Activated naive CD8-positive, alpha-beta T cell treated with anti-CD3 and anti-CD28 coated beads, Interleukin-2, amount 50 U/mL, for 16 hours (primary cell): ENCODE data around the gene LTBP3.
A peak's percentile ranks its signal among the peaks of the same experiment; 100 is the strongest.

Source experiments
- DNase-seq: peaks from one replicate; pipeline ENCODE4 v3.0.0-alpha.2; 2020; ENCODE audit warnings: low read depth, low spot score

The LTBP3 gene

DNA sequence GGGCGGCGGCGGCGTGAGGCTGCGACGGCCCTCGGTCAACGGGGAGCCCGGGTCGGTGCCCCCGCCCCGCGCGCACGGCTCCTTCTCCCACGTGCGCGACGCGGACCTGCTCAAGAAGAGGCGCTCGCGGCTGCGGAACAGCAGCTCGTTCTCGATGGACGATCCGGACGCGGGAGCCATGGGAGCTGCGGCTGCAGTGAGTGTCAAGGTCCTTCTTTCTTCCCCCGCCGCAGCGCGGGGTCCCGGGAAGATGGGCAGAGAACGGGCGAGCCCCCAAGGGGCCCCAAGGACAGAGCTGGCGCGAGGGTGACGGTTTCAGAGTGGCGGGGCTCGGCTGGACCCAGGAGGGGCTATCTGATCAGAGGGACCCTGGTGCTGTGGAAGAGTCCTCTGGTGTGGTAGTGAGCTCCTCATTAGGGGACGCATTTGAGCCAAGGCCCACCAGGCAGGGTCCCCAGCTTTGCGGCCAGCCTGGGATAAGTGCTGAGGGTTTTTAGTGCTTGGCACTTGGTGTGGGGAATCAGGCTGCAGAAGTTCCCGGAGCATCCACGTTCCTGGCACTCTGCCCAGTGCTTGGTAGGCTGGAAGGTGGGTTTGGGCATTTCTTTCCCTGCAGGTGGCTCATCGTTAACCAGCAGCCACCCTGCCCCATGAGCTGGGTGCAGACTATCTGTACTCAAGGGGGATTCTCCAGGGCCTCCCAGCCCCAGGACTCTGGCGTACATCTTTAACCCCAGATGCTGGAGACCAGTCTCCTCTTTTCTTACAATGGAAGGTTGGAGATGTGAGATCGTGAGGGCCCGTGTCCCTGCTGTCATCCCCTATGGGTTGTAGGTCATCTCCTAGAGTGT is 27.5 kb upstream of the LTBP3 start:
- no peak for DNase-seq

DNA sequence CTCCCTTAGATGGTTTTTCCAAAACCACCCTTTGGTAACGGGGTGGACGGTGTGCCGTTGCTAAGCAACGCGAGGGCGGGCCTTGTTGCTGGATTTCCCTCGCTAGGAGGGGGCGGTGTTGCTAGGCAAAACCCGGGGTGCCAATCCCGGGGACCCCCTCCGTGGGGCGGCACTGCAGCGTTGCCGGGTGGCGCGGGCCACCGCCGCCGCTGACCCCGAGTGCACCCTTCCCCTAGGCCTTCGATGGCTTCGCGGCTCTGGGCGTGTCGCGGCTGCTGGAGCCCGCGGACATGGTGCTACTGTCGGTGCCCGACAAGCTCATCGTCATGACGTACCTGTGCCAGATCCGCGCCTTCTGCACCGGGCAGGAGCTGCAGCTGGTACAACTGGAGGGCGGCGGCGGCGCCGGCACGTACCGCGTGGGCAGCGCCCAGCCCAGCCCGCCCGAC is 26.6 kb upstream of the LTBP3 start:
- DNase-seq = no peak

DNA sequence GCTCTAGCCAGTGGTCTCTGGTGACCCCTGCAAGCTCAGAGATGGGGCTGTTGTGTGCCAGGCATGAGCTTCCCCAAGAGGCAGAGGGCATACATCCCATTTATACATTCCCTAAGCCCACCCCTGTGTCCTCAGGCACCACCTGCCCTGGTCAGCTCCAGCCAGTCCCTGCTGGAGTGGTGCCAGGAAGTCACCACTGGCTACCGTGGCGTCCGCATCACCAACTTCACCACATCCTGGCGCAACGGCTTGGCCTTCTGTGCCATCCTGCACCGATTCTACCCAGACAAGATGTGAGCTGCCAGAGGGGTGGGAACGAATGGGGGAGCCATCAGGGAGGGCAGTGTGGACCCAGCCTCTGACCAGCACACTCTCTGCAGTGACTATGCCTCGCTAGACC is 25.9 kb upstream of the LTBP3 start:
- no peak for DNase-seq

DNA sequence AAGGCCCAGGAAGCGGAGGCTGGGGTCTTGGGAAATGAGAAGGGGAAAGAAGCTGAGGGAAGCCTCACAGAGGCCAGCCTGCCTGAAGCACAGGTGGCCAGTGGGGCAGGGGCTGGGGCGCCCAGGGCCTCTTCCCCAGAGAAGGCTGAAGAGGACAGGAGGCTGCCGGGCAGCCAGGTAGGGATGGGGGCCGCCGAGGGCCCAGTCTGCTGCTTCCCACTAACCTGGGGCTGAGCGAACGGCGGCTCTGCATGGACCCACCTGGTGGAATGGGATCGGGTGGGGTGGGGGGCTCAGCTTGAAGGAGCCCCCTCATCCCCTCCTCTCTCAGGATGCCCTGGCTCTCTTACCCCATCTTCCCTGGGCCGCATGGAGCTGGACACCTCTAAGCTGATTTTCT is 25.4 kb upstream of the LTBP3 start:
- no peak for DNase-seq

DNA sequence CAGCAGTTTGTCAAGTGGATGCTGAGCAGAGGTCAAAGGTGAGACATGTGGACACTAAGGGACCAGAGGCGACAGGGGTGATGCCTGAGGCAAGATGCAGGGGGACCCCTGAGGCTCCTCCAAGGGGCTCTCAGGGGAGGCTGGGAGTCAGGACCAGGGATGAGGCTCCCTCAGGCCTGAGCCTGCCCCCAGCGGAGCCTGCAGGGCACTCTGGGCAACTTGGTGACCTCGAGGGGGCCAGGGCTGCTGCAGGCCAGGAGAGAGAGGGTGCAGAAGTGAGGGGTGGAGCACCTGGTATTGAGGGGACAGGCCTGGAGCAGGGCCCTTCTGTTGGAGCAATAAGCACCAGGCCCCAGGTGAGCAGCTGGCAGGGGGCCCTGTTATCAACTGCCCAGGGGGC is 23.8 kb upstream of the LTBP3 start:
- DNase-seq = no peak

DNA sequence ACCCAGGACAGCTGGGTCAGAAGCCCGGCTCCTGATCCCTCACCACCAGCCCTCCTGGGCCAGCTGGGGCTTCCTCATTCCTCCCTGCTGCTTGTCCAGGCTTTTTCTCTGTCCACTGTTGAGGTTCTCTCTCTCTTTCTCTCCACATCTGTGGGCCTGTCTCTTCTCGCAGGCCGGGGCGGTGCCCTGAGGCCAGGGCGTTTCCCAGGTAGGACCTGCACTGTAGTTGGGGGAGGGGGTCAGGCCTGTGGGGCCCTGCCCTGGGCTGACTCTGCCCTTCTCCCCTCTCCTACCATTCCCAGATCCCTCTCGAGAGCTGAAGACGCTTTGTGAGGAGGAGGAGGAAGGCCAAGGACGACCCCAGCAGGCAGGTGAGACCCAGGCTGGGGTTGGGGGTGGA is 22.6 kb upstream of the LTBP3 start:
- DNase-seq = no peak

DNA sequence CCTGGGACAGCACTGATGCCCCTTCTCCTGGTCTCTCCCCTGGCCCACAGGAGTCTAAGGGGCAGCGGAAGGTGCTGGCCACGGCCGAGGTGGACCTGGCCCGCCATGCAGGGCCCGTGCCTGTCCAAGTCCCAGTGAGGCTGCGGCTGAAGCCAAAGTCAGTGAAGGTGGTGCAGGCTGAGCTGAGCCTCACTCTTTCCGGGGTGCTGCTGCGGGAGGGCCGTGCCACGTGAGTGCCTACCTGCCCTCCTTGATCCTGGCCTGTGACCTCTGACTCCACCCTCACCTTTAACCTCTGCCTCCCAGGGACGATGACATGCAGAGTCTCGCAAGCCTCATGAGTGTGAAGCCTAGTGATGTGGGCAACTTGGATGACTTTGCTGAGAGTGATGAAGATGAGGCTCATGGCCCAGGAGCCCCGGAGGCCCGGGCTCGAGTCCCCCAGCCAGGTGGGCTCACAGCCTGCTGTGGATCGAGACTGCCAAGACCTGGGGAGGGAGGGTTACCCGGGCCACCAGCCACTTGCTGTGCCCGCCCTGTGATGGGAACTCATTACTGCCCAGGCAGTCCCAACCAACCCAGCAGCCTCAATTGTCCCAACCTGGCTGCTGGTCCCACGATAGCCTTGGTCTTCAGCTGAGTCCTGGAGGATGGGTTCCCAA is 22.0 kb upstream of the LTBP3 start:
- no peak for DNase-seq

DNA sequence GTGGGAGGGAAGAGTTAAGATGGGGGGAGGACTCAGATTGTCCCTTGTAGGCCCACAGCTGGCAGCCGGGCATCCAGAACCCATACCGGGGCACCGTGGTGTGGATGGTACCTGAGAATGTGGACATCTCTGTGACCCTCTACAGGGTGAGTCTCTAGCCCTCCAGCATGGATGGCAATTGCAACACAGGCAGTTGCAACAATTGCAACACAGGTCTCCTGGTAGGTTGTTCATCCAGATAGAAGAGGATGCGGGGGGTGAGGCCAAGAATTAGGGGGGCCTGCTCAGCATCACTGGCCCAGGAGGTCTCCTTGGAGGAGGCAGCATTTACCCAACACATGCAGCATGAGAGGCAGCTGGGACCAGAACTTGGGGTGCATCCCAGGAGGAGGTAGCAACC is 21.1 kb upstream of the LTBP3 start:
- DNase-seq = no peak

DNA sequence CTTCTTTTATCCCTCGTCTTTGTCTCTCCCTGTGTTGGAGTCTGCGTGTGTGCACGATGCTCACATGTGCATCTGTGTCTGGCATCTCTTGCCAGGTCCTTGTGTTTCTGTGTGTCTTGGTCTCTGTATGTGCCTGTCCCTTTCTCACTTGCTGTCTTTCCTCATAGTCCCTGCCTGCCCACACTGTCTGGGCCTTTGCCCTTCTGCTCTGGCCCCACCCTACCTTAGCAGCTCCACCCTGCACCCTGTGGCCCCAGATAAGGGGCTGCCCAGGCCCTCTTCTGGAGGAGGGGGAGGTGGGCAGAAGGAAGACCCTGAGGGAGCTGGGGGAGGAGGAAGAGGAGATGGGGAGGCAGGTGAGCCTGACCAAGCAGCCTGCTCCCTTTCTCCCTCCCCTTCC is 20.5 kb upstream of the LTBP3 start:
- no peak for DNase-seq

DNA sequence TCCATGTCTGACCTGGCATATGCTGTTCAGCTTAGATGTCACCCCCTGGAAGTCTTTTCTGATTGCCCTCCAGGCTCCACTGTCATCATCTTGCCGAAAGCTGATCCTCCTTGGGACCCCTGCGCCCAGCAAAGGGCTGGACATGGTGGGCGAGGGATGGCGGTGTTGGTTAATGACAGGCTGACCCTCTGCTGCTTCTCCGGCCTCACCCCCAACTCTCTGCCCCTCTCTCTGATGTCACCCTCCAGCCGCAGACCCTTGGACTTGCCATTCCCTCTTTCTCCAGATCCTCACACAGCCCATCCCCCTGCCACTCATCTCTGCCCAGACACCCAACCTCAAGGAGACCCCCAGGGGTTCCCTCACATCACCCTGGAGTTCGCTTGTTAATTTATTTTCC is 20.0 kb upstream of the LTBP3 start:
- no peak for DNase-seq

DNA sequence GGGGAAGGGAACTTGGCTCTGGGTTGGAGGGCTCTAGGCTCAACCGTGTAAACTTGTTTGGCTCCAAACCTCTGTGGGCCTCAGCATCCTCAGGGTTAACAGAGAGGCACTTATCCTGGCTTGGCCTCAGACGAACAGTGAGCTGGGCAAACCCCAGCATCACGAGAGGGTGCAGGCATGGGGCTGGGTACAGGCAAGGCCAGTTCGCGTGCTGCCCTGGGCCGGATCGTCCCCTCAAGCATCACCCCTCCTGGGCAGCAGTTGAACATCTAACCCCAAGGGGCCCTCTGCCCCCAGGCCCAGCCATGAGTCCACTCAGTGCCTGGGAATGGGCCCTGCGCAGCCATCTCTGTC is 19.6 kb upstream of the LTBP3 start:
- no peak for DNase-seq

DNA sequence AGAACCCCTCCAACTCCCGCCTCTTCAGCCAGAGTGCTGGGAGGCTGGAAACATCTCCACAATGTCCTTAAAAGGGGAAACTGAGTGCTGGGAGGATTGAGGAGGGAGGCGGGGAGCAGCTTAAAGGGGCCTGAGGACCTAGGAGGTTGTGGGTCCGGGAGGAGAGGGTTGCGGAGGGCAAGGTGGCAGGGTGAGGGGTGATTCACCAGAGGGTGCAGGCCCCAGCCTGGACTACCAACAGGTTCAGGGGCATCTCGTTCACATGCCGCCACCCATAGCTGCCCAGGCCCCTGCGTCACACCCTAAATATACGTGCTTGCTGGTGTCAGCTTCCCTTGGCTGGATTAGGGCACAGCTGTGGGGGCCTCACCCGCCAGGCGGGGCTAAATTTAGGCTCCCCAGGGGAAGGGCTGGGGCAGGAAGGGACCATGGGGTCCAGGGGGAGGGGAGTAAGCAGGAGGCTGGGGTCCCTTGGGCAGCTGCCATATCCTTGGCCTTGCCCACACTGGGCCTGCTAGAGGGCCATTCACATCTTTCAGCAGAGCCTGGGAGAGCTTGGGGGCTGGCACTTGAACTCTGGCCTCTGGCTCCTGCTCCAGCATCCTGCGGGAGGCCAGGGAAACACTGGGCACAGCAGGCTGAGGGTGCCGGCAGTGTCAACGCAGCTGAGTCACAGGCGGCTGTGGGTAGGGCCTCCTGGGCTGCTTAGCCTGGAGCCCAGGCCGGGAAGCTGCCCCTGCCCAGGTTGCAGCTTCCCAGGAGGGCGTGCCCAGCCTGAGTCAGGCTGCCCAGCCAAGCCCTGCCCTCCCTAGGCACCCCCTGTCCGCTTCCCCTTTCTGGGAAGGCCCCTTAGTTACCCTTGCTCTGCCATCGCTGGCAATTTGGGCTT is 19.0 kb upstream of the LTBP3 start:
- no peak for DNase-seq

DNA sequence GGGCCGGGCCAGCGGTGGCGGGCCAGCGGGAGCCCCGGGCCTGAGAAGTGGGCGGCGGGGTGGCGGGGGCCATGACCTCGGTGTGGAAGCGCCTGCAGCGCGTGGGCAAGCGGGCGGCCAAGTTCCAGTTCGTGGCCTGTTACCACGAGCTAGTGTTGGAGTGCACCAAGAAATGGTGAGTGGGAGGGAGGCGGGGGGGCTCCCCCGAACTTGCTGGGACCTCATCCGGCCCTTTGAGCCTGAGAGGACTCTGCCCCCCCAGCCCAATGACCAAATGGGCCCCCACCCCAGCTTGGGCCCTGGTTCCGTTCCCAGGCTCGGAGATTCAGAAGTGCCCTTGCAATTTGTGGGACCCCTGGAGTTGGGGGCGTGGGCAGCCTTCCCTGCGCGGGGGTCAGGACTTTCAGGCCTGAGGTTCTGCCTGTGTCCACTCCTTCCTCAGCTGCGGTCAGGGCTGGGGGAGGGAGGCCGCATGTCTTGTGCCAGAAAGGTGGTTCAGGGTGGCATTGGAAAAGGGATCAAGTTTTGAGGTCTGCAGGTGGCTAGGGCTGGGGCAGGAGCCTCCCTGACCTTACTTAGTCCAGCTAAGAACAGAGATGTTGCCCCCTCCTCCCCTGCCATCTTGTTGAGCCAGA is 18.2 kb upstream of the LTBP3 start:
- no peak for DNase-seq

DNA sequence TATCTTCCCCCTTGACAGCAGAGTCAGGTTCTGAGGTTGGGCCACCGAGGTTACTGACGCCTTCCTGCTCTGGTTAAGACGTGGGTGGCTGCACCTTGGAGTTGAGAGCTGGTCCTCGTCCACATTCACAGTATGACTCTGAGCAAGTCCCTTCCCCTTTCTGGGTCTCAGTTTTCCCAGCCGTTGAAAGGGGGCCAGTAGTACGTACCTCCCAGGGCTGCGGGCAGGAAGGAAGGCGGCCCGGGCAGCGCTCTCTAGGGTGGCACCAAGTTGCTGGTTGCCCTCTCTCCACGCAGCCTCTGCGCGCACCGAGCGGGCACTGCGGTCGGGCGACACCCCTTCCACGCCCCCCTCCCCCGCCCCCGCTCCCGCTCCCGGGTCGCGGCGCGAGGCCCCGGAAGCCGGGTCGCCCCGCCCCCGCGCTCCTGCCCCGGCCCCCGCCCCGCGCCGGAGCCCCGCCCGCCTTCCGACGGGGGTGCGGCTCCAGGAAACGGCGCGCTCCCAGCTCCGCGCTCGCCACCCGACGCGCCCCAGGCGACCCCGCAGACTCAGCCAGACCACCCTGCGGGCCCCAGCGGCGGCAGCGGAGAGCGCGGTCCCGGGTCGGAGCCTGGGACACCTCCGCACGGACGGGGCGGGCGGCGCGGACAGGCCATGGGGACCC is 17.5 kb upstream of the LTBP3 start, which contains the start of gene EHBP1L1:
Gene EHBP1L1, plus strand, starts transcription at position 486 of the 664 bp plus-strand sequence. CDS start 250 bp downstream, outside the sequence.
- DNase-seq = no peak

DNA sequence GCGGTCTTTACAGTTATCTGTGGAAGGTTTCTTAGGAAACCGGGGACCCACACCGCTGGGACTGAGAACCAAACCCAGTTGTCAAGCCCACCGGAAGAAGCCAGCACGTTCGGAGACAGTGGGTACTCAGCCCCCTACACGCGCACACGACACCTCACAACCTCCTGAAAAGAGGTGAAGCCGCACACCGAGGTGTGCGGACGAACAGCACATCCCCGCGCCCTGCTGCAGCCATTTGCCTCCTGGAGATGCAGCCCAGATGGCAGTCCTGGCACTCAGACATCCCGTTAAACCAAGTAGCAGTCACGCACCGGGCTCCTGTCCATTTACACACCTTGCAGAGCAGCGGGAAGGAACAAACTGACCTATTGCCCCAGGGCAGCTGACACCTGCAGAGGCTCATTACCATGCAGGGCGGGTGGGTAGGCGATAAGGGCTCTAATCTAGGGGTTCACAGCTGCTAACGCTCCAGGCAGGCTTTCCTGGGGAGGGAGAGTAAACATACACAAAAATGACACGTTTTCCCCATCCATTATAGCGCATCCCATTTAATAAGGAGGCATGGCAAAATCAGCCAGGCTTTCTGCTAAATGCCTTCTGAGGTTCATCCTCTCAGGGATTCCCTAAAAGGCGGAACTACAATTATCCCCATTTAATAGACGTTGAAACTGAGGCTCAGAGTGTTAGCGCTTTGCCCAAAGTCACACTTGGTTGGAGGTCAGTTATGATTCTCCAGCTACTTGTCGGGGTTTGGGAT is 16.8 kb upstream of the LTBP3 start:
- DNase-seq = no peak

DNA sequence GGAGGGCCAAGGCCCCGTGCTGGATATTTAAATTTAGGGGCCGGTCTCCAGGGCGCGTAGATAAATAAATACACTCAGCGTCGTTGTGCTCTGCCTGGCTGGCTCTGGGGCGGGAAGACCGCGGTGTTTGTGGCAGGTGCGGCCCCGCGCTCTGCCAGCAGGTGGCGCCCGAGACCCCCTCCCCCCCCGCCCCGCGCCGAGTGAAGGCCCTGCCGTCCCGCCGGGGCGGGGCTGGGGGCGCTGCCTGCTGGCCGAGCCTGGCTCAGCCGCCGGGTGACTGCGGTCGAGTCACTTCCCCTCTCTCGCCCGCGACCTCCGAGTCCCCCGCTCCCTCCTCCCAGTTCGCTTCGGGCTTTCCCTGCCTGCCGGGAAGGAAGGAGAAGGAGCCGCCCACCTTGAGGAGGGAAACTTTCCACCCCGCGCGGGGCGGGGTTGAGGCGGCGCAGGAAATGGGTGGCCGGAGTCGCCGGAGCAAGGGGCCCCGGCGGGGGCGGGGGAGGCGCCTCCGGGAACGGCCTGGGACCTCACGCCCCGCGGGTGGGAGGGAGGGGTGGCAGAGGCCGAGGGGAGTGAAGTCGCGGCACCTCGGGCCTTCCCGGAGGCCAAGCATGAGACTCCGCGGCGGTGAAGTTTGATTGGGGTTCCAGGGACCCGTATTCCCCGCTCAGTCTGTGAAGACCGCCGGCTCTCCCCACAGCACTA is 16.1 kb upstream of the LTBP3 start:
- DNase-seq = peak; percentile 63

DNA sequence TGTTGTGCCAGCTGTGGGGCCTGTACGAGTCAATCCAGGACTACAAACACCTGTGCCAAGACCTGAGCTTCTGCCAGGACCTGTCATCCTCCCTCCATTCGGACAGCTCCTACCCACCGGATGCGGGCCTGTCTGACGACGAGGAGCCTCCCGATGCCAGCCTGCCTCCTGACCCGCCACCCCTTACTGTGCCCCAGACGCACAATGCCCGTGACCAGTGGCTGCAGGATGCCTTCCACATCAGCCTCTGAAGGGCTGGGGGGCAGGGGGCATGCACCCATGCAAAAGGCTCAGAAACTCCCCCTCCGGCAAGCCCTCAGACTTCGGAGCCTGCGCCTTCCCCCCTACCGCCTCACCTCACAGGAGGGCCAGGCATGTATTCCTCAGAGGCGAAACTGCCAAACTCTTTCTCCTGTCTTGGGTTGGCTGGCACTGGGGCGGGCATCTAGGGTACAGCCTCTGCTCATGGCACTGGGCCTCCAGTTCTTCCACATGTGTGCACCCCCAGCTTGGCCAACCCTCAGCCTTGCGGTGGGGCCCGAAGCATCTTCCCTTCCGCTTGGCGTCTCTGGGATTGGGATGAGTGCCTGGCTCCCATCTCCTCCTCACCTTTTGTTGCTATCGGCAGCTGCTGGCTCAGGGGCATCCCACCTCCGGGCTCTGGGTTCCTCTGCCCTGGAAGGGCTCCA is 15.4 kb upstream of the LTBP3 start:
- no peak for DNase-seq

DNA sequence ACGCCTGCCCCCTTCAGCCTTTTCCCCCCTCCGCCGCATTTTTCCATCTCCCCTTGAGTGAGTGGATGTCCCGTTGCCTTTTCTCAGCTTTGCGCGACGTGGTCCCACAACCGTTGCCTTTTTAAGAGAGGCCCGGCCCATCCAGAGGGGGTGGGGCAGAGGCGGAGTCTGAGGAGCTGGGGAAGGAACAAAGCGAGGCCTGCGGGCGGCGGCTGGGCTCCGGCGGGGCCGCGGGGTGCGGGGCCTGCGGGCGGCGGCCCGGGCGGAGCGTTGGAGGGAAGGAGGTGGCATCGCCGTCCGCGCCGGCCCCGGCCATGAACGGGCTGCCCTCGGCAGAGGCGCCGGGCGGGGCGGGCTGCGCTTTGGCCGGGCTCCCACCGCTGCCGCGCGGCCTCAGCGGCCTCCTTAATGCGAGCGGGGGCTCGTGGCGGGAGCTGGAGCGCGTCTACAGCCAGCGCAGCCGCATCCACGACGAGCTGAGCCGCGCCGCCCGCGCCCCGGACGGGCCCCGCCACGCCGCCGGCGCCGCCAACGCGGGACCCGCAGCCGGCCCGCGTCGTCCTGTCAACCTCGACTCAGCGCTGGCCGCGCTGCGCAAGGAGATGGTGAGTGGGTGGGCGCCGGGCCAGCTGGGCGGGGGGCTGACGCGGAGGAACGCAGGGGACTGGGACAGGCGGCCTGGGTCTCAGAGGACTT is 14.3 kb upstream of the LTBP3 start, which contains the start of gene FAM89B:
Gene FAM89B, plus strand, starts transcription at position 183 of the 696 bp plus-strand sequence. Its CDS starts 132 bp downstream, at position 315.
- peak; percentile 66 for DNase-seq
